ENCODE results near the gene EIF5A. TPM values are rescaled to one million over a fixed set of nuclear protein-coding genes. Genes with fewer than 3 reads are reported as not detected.

EIF5A gene
- polyA plus RNA-seq, 1 donor: 263 TPM

DNA sequence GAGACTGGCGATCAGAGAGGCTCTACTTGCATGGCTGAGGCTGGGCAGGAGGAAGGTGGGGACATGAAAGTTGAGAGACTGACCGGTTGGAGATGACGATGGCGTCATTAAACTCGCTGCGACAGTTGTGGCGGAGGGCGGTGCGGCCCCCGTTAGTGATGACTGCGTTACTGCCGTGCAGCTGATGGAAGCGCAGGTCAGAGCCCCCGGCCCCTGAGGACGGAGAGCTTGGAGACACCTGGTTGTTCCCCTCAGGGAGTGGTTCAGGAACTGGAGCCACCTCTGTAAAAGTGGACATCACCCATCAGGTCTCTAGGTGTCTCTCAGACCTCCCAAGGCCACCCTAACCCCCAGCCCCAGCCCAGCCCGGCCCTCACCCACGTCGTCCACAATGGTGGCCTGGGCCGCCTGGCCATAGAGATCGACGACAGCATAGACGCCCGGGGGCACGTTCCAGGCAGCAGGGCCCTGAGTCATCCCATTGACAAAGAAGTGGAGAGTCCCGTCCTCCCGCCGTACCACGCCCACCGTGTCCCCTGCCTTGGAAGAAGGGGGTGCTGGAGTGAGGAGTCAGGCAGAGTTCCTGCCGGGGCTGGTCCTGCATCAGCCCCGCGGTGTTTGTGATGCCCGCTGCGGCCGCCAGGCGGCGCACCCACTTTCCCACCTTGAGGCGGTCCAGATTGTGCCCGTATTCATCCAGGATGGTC is 16.5 kb downstream of the EIF5A start:
- no CpG with 5 or more reads among the region's 39 CpGs for WGBS (ENCODE audit: insufficient coverage, low lambda C conversion rate)
- peak in 1 of 2 donors; percentile 37 for DNase-seq
- no peaks in the 10 kb centered on the region for H3K27me3 ChIP-seq (ENCODE audit: control insufficient read depth, insufficient read depth, low read length)
- peaks cover 8% of the 10 kb centered on the region for H3K4me1 ChIP-seq (ENCODE audit: control insufficient read depth, insufficient read depth, low read length)
- H3K27ac ChIP-seq (ENCODE audit: low read length): no peak overlapping the region
- H3K9me3 ChIP-seq (ENCODE audit: control insufficient read depth, low read depth, low read length): no peaks in the 10 kb centered on the region
- peaks cover 70% of the 10 kb centered on the region for H3K36me3 ChIP-seq (ENCODE audit: control insufficient read depth, insufficient read depth, low read length)
- H3K4me3 ChIP-seq (ENCODE audit: low read length): no peak overlapping the region

- WGBS (ENCODE audit: insufficient coverage, low lambda C conversion rate): no CpG with 5 or more reads among the region's 3 CpGs
- Histone ChIP-seq H3K9me3 (ENCODE audit: control insufficient read depth, low read depth, low read length) (no peaks in the 10 kb centered on the region), H3K27ac (ENCODE audit: low read length) (no peak overlapping the region), H3K36me3 (ENCODE audit: control insufficient read depth, insufficient read depth, low read length) (peaks cover 68% of the 10 kb centered on the region), H3K4me1 (ENCODE audit: control insufficient read depth, insufficient read depth, low read length) (peaks cover 8% of the 10 kb centered on the region), H3K27me3 (ENCODE audit: control insufficient read depth, insufficient read depth, low read length) (no peaks in the 10 kb centered on the region), H3K4me3 (ENCODE audit: low read length) (no peak overlapping the region)
- DNase-seq: no peak
These were observed 17.0 kb downstream of the EIF5A start for GRCh38 chr17:7324438-7324779.

DNA sequence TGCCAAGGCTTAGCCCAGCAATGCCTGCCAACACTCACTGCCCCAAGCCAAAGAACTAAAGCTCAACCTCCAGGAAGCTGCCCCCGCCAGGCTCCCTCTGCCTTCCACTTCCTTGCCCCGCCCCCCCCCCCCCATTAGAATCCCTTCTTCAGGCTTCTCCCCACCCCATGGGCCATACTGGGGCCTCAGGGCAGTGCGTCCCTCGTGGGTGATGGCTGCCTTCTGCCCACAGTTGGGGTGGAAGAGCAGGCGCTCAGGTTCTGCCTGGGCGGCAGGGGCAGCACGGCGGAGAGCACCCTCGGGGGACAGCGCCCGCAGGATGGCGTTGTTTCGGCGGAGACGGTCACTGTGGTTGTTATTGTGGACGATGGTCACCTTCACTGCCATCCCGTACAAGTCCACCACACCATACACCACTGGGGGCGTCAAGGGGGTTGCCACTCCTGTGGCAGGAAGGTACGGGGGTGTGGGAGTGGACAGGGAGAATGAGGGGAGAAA is 17.7 kb downstream of the EIF5A start:
- Histone ChIP-seq H3K4me3 (ENCODE audit: low read length) (no peak overlapping the region), H3K27ac (ENCODE audit: low read length) (no peak overlapping the region), H3K27me3 (ENCODE audit: control insufficient read depth, insufficient read depth, low read length) (no peaks in the 10 kb centered on the region), H3K9me3 (ENCODE audit: control insufficient read depth, low read depth, low read length) (no peaks in the 10 kb centered on the region), H3K36me3 (ENCODE audit: control insufficient read depth, insufficient read depth, low read length) (peaks cover 66% of the 10 kb centered on the region), H3K4me1 (ENCODE audit: control insufficient read depth, insufficient read depth, low read length) (peaks cover 8% of the 10 kb centered on the region)
- DNase-seq: no peak
- no CpG with 5 or more reads among the region's 19 CpGs for WGBS (ENCODE audit: insufficient coverage, low lambda C conversion rate)

GRCh38 chr17:7326186-7326585 is 18.8 kb downstream of the EIF5A start:
- no peak for DNase-seq
- no peaks in the 10 kb centered on the region for H3K27me3 ChIP-seq (ENCODE audit: control insufficient read depth, insufficient read depth, low read length)
- no CpG with 5 or more reads among the region's 11 CpGs for WGBS (ENCODE audit: insufficient coverage, low lambda C conversion rate)
- H3K36me3 ChIP-seq (ENCODE audit: control insufficient read depth, insufficient read depth, low read length): peaks cover 55% of the 10 kb centered on the region
- H3K4me1 ChIP-seq (ENCODE audit: control insufficient read depth, insufficient read depth, low read length): peaks cover 16% of the 10 kb centered on the region
- no peak overlapping the region for H3K4me3 ChIP-seq (ENCODE audit: low read length)
- no peak overlapping the region for H3K27ac ChIP-seq (ENCODE audit: low read length)
- H3K9me3 ChIP-seq (ENCODE audit: control insufficient read depth, low read depth, low read length): no peaks in the 10 kb centered on the region

DNA sequence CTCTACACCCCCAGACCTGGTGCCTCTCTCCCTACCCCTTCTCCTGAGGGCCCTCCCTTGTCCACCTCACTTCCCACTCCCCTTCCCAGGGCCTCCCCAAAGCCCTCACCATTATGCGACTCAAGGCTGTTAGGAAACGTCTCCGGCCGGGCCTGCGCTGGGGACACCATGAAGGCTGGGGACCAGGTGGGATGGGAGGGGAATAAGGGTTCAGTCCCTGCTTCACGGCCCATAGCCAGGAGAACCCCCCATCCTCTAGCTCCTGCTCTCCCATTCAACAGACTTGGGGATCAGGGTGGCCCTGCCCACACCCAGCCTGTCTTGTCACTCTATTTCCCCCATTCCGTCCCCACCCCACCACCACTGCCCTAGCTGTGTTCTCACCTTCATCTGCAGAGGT is 19.6 kb downstream of the EIF5A start:
- H3K4me1 ChIP-seq (ENCODE audit: control insufficient read depth, insufficient read depth, low read length): peaks cover 16% of the 10 kb centered on the region
- peaks cover 2% of the 10 kb centered on the region for H3K27me3 ChIP-seq (ENCODE audit: control insufficient read depth, insufficient read depth, low read length)
- H3K36me3 ChIP-seq (ENCODE audit: control insufficient read depth, insufficient read depth, low read length): peaks cover 46% of the 10 kb centered on the region
- DNase-seq: no peak
- no peak overlapping the region for H3K4me3 ChIP-seq (ENCODE audit: low read length)
- no CpG with 5 or more reads among the region's 7 CpGs for WGBS (ENCODE audit: insufficient coverage, low lambda C conversion rate)
- no peaks in the 10 kb centered on the region for H3K9me3 ChIP-seq (ENCODE audit: control insufficient read depth, low read depth, low read length)
- no peak overlapping the region for H3K27ac ChIP-seq (ENCODE audit: low read length)

GRCh38 chr17:7327501-7327900 is 20.1 kb downstream of the EIF5A start:
- peaks cover 2% of the 10 kb centered on the region for H3K27me3 ChIP-seq (ENCODE audit: control insufficient read depth, insufficient read depth, low read length)
- H3K4me1 ChIP-seq (ENCODE audit: control insufficient read depth, insufficient read depth, low read length): peaks cover 16% of the 10 kb centered on the region
- peaks cover 42% of the 10 kb centered on the region for H3K36me3 ChIP-seq (ENCODE audit: control insufficient read depth, insufficient read depth, low read length)
- H3K27ac ChIP-seq (ENCODE audit: low read length): no peak overlapping the region
- DNase-seq: no peak
- no peaks in the 10 kb centered on the region for H3K9me3 ChIP-seq (ENCODE audit: control insufficient read depth, low read depth, low read length)
- no CpG with 5 or more reads among the region's 17 CpGs for WGBS (ENCODE audit: insufficient coverage, low lambda C conversion rate)
- no peak overlapping the region for H3K4me3 ChIP-seq (ENCODE audit: low read length)

DNA sequence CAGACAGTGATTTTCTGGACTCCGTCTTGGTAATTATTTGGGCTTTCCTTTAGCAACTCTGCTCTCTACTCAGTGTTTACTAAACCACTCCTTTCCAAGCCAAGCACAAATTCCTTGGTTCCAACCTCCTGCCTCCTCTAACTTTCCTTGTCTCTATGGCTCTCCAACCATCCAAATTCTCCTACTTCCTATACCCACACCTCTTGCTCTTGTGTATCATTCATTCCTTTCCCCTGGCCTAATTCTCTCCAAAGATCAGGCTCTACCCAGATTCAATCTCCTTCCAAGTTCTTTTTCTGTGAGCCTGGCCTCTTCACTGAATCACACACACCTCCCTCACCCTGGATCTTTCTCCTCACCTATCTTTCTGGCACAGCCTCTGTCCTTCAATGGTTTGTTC is 20.6 kb downstream of the EIF5A start:
- Histone ChIP-seq H3K4me1 (ENCODE audit: control insufficient read depth, insufficient read depth, low read length) (peaks cover 16% of the 10 kb centered on the region), H3K4me3 (ENCODE audit: low read length) (no peak overlapping the region), H3K9me3 (ENCODE audit: control insufficient read depth, low read depth, low read length) (no peaks in the 10 kb centered on the region), H3K27me3 (ENCODE audit: control insufficient read depth, insufficient read depth, low read length) (peaks cover 2% of the 10 kb centered on the region), H3K36me3 (ENCODE audit: control insufficient read depth, insufficient read depth, low read length) (peaks cover 37% of the 10 kb centered on the region), H3K27ac (ENCODE audit: low read length) (no peak overlapping the region)
- WGBS (ENCODE audit: insufficient coverage, low lambda C conversion rate): no CpG with 5 or more reads among the region's 1 CpG
- DNase-seq: no peak

DNA sequence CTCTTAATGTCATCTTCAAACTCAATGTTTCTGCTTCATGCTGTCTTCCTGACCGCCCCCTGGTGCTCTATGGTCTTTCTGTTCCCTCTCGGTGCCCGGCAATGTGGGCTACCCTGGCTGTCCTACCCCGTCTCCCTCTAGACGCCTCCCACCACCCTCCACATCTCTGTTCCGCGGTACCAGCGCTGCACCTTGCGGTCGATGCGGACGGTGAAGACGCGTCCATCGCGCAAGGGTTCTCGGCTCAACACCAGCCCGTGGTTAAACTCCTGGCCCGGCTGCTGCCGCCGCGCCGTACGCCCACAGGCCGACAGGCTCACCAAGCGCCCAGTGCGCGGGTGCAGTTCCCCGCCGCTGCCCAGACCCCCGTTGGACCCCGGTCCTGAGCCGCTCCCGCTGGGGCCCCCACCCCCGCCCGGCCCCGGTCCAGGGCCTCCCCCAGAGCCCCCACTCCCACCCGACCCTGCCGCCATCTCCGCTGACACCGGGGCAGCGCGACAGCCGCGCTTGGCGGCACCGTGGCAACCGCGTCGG is 21.5 kb downstream of the EIF5A start, which contains the start of gene NEURL4:
Gene NEURL4 (minus strand): TSS at position 496 of the 534 bp plus-strand sequence. CDS start 23 bp downstream, at position 473.
- Histone ChIP-seq H3K27ac (ENCODE audit: low read length) (peak within 1 kb of the TSS; percentile 73), H3K36me3 (ENCODE audit: control insufficient read depth, insufficient read depth, low read length) (peaks cover 28% of the 10 kb centered on the region)
- no peak for DNase-seq

DNA sequence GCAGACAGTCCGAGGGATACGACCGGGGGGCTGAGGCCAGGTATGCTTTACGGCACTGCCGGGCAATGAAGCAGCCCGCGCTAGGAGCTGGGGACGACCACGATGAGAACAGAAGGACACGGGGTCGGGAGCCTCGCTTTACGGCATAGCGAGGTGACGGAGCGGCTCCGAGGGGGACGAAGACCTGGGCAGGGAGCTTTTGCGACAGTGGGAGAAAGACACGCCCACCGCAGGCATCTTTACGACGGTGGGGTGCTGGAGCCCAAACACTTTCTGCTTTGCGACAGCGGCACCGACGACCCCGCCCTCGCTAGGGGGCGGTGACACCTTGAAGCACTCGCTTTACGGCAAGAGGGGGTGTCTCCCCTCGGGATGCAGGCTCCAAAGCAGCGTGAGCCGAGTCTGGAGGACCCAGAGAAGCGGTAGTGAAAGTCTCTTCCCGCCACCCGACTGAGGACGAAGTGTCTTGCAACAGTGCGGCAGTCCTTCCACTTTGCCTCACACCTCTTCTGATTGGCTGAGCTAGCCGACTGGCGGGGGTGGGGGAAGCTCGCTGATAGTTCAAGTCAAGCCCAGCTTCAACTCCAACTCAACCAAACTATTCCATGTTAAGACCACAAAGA is 22.1 kb downstream of the EIF5A start:
- no CpG with 5 or more reads among the region's 43 CpGs for WGBS (ENCODE audit: insufficient coverage, low lambda C conversion rate)
- Histone ChIP-seq H3K4me1 (ENCODE audit: control insufficient read depth, insufficient read depth, low read length) (peaks cover 16% of the 10 kb centered on the region), H3K36me3 (ENCODE audit: control insufficient read depth, insufficient read depth, low read length) (peaks cover 22% of the 10 kb centered on the region), H3K4me3 (ENCODE audit: low read length) (peak overlapping the region; percentile 59), H3K9me3 (ENCODE audit: control insufficient read depth, low read depth, low read length) (no peaks in the 10 kb centered on the region), H3K27me3 (ENCODE audit: control insufficient read depth, insufficient read depth, low read length) (peaks cover 2% of the 10 kb centered on the region), H3K27ac (ENCODE audit: low read length) (peak overlapping the region; percentile 73)
- peak; percentile 99 to 100 for DNase-seq

More for the DNA sequence above, 21.5 kb downstream of the EIF5A start, which contains the start of gene NEURL4:
- Histone ChIP-seq H3K4me3 (ENCODE audit: low read length) (peak within 1 kb of the TSS; percentile 59), H3K9me3 (ENCODE audit: control insufficient read depth, low read depth, low read length) (no peaks in the 10 kb centered on the region), H3K4me1 (ENCODE audit: control insufficient read depth, insufficient read depth, low read length) (peaks cover 16% of the 10 kb centered on the region), H3K27me3 (ENCODE audit: control insufficient read depth, insufficient read depth, low read length) (peaks cover 2% of the 10 kb centered on the region)
- no CpG with 5 or more reads among the region's 50 CpGs for WGBS (ENCODE audit: insufficient coverage, low lambda C conversion rate)

DNA sequence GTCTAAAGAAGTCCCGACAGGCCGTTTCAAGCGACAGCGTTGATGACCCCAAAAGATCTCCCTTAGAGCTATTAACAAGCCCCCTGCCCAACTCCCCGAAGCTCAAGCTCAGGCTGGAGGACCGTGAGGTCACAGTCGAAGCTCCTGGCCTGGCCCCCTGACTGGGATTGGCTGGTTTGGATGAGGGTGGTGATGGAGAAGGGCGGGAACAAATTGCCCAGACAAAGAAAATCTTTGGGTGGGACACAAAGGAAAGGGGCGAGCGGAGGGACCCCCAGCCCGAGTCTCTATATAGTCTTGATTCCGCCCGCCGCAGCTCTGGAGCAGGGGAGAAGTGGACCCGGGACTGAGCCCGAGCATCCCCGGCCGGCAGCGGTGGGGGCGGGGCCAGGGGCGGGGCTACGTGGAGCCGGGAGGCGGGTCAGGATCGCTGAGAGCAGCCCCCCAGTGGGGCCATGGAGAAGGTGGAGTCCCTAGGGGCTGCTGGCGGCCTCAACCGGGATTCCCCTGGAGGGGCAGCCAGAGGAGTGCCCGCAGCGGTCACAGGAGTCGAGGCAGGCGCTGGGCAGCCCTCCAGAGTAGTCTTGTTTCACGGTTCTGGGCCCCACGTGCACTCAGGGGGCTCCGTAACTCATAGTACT is 22.7 kb downstream of the EIF5A start:
- DNase-seq: peak in 1 of 2 donors; percentile 52
- H3K4me3 ChIP-seq (ENCODE audit: low read length): peak overlapping the region; percentile 59
- peak overlapping the region; percentile 73 for H3K27ac ChIP-seq (ENCODE audit: low read length)
- WGBS (ENCODE audit: insufficient coverage, low lambda C conversion rate): no CpG with 5 or more reads among the region's 34 CpGs
- no peaks in the 10 kb centered on the region for H3K9me3 ChIP-seq (ENCODE audit: control insufficient read depth, low read depth, low read length)
- H3K27me3 ChIP-seq (ENCODE audit: control insufficient read depth, insufficient read depth, low read length): peaks cover 2% of the 10 kb centered on the region
- peaks cover 16% of the 10 kb centered on the region for H3K4me1 ChIP-seq (ENCODE audit: control insufficient read depth, insufficient read depth, low read length)
- H3K36me3 ChIP-seq (ENCODE audit: control insufficient read depth, insufficient read depth, low read length): peaks cover 17% of the 10 kb centered on the region
